Neutrophil (primary cell): ENCODE data around the gene TMCC1.

Experiments
- H3K27ac ChIP-seq: fragments of 200-600 bp; sonication (generic); 2 replicates; pipeline ENCODE4 v1.5.1; 2016; ENCODE audit warnings: mild to moderate bottlenecking, moderate library complexity
- H3K27me3 ChIP-seq: fragments of 200-600 bp; sonication (generic); 2 replicates; pipeline ENCODE4 v1.6.0; 2016; ENCODE audit warnings: mild to moderate bottlenecking
- H3K36me3 ChIP-seq: fragments of 200-600 bp; sonication (generic); 2 replicates; pipeline ENCODE4 v1.5.1; 2017
- H3K4me1 ChIP-seq, 2 experiments: fragments of 200-600 bp in 1 of 2; sonication (generic) in 1 of 2; 1 replicate in 1 of 2; 2 replicates in 1 of 2; pipeline versions ENCODE4 v1.5.1 to v1.6.1; 2013 to 2016; ENCODE audit warnings: low read depth in 1 of 2, low read length in 1 of 2, mild to moderate bottlenecking in 1 of 2, moderate library complexity in 1 of 2; ENCODE audit not compliant: control insufficient read depth in 1 of 2, insufficient read depth in 1 of 2
- H3K4me3 ChIP-seq, 2 experiments: fragments of 200-600 bp in 1 of 2; sonication (generic) in 1 of 2; 1 replicate in 1 of 2; 2 replicates in 1 of 2; pipeline ENCODE4 v1.5.1; 2013 to 2016; ENCODE audit warnings: low read depth in 1 of 2, low read length in 1 of 2, mild to moderate bottlenecking in 1 of 2, moderate library complexity in 1 of 2
- H3K9me3 ChIP-seq: fragments of 200-600 bp; sonication (generic); 2 replicates; pipeline ENCODE4 v1.5.1; 2016
- TF ChIP-seq, protein P1 (sequence below): fragments of 200-600 bp; sonication (generic); IDR thresholded peaks from 2 replicates; pipeline ENCODE4 v1.5.1; 2016; ENCODE audit warnings: antibody characterized with exemption

The TMCC1 gene

DNA sequence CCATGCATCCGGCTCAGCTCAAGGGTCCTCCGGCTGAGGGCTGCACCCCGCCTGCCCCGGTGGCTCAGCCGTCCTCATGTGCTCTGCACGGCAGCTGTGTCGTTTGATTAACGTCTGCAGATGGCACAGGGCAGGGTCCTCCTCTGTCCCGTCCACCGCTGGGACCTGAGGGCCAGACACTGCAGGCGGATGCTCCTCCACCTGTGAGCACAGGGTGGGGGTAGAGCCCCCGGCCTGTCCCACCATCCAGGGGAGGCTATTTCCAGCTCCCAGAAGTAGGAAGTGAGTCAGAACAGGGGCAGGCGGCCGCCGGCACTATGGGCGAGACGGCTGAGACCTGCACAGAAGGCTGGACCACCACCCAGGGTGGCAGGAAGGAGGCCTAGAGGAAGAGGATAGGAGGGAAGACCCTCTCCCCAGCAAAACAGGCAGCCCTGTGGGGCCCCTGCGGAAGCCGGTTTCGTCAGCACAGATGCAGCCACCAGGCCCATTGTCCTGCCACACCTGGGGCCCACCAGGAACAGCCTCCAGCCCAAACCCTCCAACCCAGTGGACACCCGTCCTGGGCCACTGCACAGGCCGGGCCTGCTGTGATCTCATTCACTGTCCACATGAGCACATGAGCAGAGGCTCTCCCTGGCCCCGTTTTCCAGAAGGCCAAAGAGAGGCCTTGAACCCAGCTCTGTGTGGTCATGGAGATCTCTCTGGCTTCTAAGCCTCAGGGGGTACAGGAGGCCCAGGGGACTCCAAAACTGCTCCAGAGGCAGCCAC is 274.4 kb downstream of the TMCC1 start:
- peaks cover 43% of the 10 kb centered on the region for H3K27me3 ChIP-seq
- H3K4me1 ChIP-seq: peaks cover 0 to 7% of the 10 kb centered on the region in 2 experiments
- H3K27ac ChIP-seq: no peak overlapping the region
- TF ChIP-seq, protein P1, sequence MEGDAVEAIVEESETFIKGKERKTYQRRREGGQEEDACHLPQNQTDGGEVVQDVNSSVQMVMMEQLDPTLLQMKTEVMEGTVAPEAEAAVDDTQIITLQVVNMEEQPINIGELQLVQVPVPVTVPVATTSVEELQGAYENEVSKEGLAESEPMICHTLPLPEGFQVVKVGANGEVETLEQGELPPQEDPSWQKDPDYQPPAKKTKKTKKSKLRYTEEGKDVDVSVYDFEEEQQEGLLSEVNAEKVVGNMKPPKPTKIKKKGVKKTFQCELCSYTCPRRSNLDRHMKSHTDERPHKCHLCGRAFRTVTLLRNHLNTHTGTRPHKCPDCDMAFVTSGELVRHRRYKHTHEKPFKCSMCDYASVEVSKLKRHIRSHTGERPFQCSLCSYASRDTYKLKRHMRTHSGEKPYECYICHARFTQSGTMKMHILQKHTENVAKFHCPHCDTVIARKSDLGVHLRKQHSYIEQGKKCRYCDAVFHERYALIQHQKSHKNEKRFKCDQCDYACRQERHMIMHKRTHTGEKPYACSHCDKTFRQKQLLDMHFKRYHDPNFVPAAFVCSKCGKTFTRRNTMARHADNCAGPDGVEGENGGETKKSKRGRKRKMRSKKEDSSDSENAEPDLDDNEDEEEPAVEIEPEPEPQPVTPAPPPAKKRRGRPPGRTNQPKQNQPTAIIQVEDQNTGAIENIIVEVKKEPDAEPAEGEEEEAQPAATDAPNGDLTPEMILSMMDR: no peak
- no peak overlapping the region for H3K4me3 ChIP-seq
- H3K36me3 ChIP-seq: no peaks in the 10 kb centered on the region
- no peaks in the 10 kb centered on the region for H3K9me3 ChIP-seq

DNA sequence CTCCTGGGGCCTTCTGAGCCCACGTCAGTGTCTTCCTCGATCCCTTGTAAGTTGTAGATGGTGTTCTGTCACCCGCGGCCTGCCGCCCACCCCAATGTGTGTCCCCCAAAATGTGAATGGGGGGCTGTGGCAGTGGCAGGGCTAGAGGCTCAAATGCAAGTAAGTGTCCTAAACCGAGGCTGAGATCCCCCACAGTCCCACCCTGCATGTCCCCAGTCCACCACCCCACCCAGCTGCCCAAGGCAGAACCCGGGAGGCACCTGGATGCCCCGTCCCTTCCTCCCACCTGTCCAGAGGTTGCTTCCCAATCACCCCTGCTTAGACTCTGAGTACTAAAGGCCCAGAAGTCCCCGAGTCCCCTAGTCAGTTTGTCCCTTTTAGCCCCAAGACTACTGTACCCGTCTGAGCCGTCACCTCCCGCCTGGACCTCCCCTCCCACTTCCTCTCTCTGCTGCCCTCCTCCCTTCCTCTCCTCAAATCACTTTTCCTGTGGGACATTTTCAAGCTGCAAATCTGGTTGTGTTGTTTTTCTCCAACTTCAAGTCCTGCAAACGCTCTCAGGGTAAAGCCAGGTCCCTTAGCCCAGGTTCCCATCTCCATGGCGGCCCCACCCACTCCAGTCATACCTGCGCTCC is 275.2 kb downstream of the TMCC1 start:
- H3K36me3 ChIP-seq: no peaks in the 10 kb centered on the region
- peaks cover 0 to 7% of the 10 kb centered on the region in 2 experiments for H3K4me1 ChIP-seq
- H3K9me3 ChIP-seq: no peaks in the 10 kb centered on the region
- TF ChIP-seq, protein P1: no peak
- peaks cover 43% of the 10 kb centered on the region for H3K27me3 ChIP-seq
- no peak overlapping the region for H3K4me3 ChIP-seq
- H3K27ac ChIP-seq: no peak overlapping the region

DNA sequence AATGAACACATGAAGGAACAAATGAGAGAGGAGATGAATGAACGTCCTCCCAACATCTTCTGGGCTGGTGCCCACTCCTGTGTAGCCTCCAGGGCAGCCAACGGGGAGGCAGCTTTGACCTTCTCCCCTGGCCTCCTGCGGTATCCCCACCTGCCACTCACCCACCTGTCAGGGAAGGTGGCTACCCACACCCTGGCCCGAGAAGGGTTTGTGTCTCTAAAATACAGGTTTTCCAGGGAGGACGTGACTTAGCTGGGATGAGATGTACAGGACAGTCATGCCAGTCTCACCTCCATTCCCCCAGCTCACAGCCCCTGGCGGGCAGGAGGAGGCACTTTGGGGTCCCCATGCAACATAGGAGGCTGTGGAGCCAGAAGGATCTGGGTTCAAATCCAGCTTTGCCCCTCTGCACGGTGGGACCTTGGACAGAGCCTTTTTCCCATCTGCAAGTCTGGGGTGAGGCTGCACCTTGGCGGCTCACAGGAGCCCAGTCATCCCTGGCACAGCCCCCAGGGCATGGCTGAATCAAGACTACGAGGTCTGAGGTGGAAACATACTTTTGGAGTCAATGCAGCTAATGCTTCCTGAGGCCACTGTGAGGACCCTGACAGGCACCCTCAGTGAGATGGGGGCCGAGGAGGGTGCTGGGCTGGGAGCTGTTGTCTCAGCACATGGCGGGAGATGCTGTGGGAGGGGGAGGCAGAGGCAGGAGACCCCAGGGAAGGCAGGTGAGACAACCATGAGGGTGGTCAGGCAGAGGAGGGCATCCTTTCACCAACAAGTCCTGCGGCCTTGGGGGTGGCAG is 275.9 kb downstream of the TMCC1 start:
- no peaks in the 10 kb centered on the region for H3K9me3 ChIP-seq
- no peak overlapping the region for H3K4me3 ChIP-seq
- no peak overlapping the region for H3K27ac ChIP-seq
- H3K36me3 ChIP-seq: no peaks in the 10 kb centered on the region
- TF ChIP-seq, protein P1: no peak
- peaks cover 0 to 7% of the 10 kb centered on the region in 2 experiments for H3K4me1 ChIP-seq
- H3K27me3 ChIP-seq: peaks cover 43% of the 10 kb centered on the region

DNA sequence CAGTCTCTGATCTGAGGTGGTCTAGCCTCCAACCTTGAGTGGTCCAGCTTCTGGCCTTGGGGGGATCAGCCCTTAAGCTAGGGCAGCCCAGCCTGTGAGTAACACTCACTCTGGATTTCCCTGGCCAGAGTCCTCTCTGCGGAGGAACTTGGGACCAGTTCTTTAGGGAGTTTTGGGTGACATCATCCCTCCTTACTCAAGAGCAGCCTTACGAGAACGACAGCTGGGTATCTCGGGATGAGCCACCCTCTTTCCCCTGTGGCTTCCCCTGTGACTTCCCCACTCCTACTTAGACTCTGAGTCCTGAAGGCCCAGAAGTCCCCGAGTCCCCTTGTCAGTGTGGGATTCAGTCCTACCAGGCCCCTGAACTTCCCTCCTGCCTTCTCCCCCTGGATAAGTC is 276.8 kb downstream of the TMCC1 start:
- peaks cover 0 to 7% of the 10 kb centered on the region in 2 experiments for H3K4me1 ChIP-seq
- no peak overlapping the region for H3K27ac ChIP-seq
- TF ChIP-seq, protein P1: no peak
- H3K36me3 ChIP-seq: no peaks in the 10 kb centered on the region
- H3K27me3 ChIP-seq: peaks cover 48% of the 10 kb centered on the region
- H3K4me3 ChIP-seq: no peak overlapping the region
- no peaks in the 10 kb centered on the region for H3K9me3 ChIP-seq

DNA sequence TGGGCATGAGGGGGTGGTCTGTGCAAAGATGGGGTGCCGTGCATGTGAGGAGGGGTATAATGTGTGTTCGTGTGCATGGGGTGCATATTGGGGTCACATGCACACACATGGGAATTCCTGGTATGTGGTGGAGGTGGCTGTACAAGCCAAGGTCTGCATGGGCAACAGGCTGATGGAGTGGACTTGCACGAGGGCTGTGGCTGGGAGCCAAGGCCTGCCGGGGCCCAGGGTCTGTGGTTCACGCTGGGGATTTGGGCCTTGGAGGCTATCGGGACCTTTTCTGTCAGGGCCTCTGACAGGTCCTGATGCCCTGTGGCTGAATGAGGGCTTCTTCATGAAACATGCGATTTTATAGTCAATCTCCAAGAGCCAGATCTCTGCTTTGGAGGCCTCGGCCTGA is 277.2 kb downstream of the TMCC1 start:
- Histone ChIP-seq H3K27me3 (peaks cover 51% of the 10 kb centered on the region), H3K9me3 (no peaks in the 10 kb centered on the region), H3K27ac (no peak overlapping the region), H3K4me1 (peaks cover 0 to 7% of the 10 kb centered on the region in 2 experiments), H3K36me3 (no peaks in the 10 kb centered on the region), H3K4me3 (no peak overlapping the region)
- TF ChIP-seq, protein P1: no peak
